Left cardiac atrium (tissue), 4 donors: ENCODE data around the gene NAXD. TPM values are rescaled to one million over a fixed set of nuclear protein-coding genes. Genes with fewer than 3 reads are reported as not detected.
"Not testable (repeated sequence)": the region's sequence is repeated elsewhere in the genome, so short reads cannot be mapped to it uniquely, and the experiment has no call there.

Experiments used
- ATAC-seq, 2 donors: fragments of 200-7000 bp; cut with Tn5 transposase; one replicate each; pipeline ENCODE4 v1.9.1; 2020; ENCODE audit warnings: mild to moderate bottlenecking in 2 of 2, moderate library complexity in 2 of 2
- DNase-seq: peaks from one replicate; pipeline ENCODE4 v3.0.0-alpha.2; 2020
- intact Hi-C, 2 donors: fragments of 100-400 bp; cut with DNase I; formaldehyde crosslinking; loops; one replicate each; pipeline versions ENCODE4 v1.14.1 to v1.15.1; 2022 to 2023
- long read RNA-seq: library from polyadenylated mRNA; unstranded; transcript quantifications from one replicate; pipeline ENCODE4 v2.0.0, GENCODE V29; 2021
- total RNA-seq, 2 donors: library from RNA; stranded (reverse); fragmentation: NEBNext Ultra II Directional; extraction: Animal tissue kit (Norgen Biotek cat#: 25700); gene quantifications; one replicate each; pipeline ENCODE4 v1.2.1, GENCODE V29; 2021
- donor health status: DM: no; HTN: yes; CAD: no.
- donor health status: DM: no; HTN: yes; CAD: no; lungs with severe emphysema.
- donor health status: DM: yes; HTN: yes; CAD: no.
- donor health status: Dilated cardiomyopathy.

NAXD gene
- total RNA-seq: 10 to 100 TPM; 23.7 to 27.0 TPM
- long read RNA-seq, partial matches to known transcripts: 14 of 88 reads
- long read RNA-seq, other reads (novel, unspliced or antisense): 72 of 88 reads

GRCh38 chr13:110615322-110616102, at the start of gene NAXD:
Gene NAXD, plus strand, starts transcription at chr13:110615545. Its CDS starts 57 bp downstream, at chr13:110615602.
- ATAC-seq (peak; percentile 97), DNase-seq (peak; percentile 96)
- intact Hi-C loops: loop anchor here in 1 of 2 donors (10.0 kb wide), 1 partner anchor 89 kb away; the partner anchor contains the start of gene CARS2

- intact Hi-C loops: loop anchor here in 1 of 2 donors (10.0 kb wide), 1 partner anchor 101 kb away; no protein-coding TSS in a partner anchor
- ATAC-seq: no peak
- DNase-seq: no peak
Observed at GRCh38 chr13:110566171-110566570, 49.2 kb upstream of the NAXD start.

GRCh38 chr13:110568612-110569011, 46.7 kb upstream of the NAXD start:
- ATAC-seq (no peak), DNase-seq (no peak)
- intact Hi-C loops: loop anchor here in 1 of 2 donors (10.0 kb wide), 1 partner anchor 104 kb away; no protein-coding TSS in a partner anchor

- ATAC-seq, DNase-seq: not testable (repeated sequence)
- intact Hi-C loops: loop anchor here in 1 of 2 donors (10.0 kb wide), 1 partner anchor 105 kb away; no protein-coding TSS in a partner anchor
Observed at GRCh38 chr13:110569962-110570361, 45.4 kb upstream of the NAXD start.

GRCh38 chr13:110570886-110571285, 44.5 kb upstream of the NAXD start:
- DNase-seq: no peak
- intact Hi-C loops: no loop called here
- no peak for ATAC-seq

- DNase-seq (no peak), ATAC-seq (no peak)
- intact Hi-C loops: no loop called here
Observed at GRCh38 chr13:110571896-110572777, 43.2 kb upstream of the NAXD start.

- intact Hi-C loops: no loop called here
- ATAC-seq: no peak
- DNase-seq: no peak
Observed at GRCh38 chr13:110572778-110573118, 42.6 kb upstream of the NAXD start.

GRCh38 chr13:110574161-110574560, 41.2 kb upstream of the NAXD start:
- ATAC-seq (peak; percentile 35 to 60), DNase-seq (no peak)
- intact Hi-C loops: no loop called here

- ATAC-seq: peak; percentile 46 to 59
- intact Hi-C loops: no loop called here
- peak; percentile 50 for DNase-seq
Observed at GRCh38 chr13:110575322-110576069, 39.8 kb upstream of the NAXD start.

GRCh38 chr13:110576070-110576394, 39.3 kb upstream of the NAXD start:
- ATAC-seq: no peak
- intact Hi-C loops: no loop called here
- no peak for DNase-seq

- DNase-seq (no peak), ATAC-seq (no peak)
- intact Hi-C loops: no loop called here
Observed at GRCh38 chr13:110576736-110577476, 38.4 kb upstream of the NAXD start.

GRCh38 chr13:110578363-110578762, 37.0 kb upstream of the NAXD start:
- intact Hi-C loops: no loop called here
- peak in 1 of 2 donors; percentile 37 for ATAC-seq
- DNase-seq: no peak

GRCh38 chr13:110580800-110581199, 34.5 kb upstream of the NAXD start:
- ATAC-seq (no peak), DNase-seq (no peak)
- intact Hi-C loops: no loop called here

GRCh38 chr13:110581506-110582185, 33.7 kb upstream of the NAXD start:
- DNase-seq (no peak), ATAC-seq (no peak)
- intact Hi-C loops: no loop called here

GRCh38 chr13:110582421-110582954, 32.9 kb upstream of the NAXD start:
- intact Hi-C loops: no loop called here

GRCh38 chr13:110583178-110583865, 32.0 kb upstream of the NAXD start:
- DNase-seq (no peak), ATAC-seq (peak in 1 of 2 donors; percentile 92)
- intact Hi-C loops: no loop called here

More at GRCh38 chr13:110582421-110582954, 32.9 kb upstream of the NAXD start:
- DNase-seq: no peak
- no peak for ATAC-seq

GRCh38 chr13:110589793-110590390, 25.5 kb upstream of the NAXD start:
- intact Hi-C loops: loop anchor here in 1 of 2 donors (5.0 to 10.0 kb wide), 2 partner anchors 227 to 455 kb away; no protein-coding TSS in a partner anchor
- DNase-seq: no peak
- no peak for ATAC-seq
